GM12878 (cell line): ENCODE data around the gene ABITRAM. TPM values are rescaled to one million over a fixed set of nuclear protein-coding genes. Genes with fewer than 3 reads are reported as not detected.

Source experiments
- ATF2 ChIP-seq: IDR thresholded peaks from 2 replicates; pipeline ENCODE4 v1.6.1; 2012; ENCODE audit warnings: low read length, inconsistent platforms
- ATF7 ChIP-seq: fragments of 450-650 bp; IDR thresholded peaks from 2 replicates; pipeline ENCODE4 v1.6.1; 2016; ENCODE audit warnings: low read depth, mild to moderate bottlenecking
- BMI1 ChIP-seq: fragments of 450-650 bp; IDR thresholded peaks from 2 replicates; pipeline ENCODE4 v1.6.1; 2016; ENCODE audit warnings: mild to moderate bottlenecking, moderate library complexity, borderline replicate concordance
- CREB1 ChIP-seq: IDR thresholded peaks from 2 replicates; pipeline ENCODE4 v1.6.1; 2012; ENCODE audit warnings: low read depth, mild to moderate bottlenecking, inconsistent platforms
- EP300 ChIP-seq, 2 experiments: fragments of 150-350 bp in 1 of 2; IDR thresholded peaks; 2 replicates each; pipeline ENCODE4 v1.6.1; 2011 to 2012; ENCODE audit warnings: low read depth in 2 of 2, low read length in 2 of 2, borderline replicate concordance in 1 of 2, improper control_type of control experiment in 1 of 2, inconsistent platforms in 1 of 2; ENCODE audit not compliant: control insufficient read depth in 1 of 2
- IKZF2 ChIP-seq, 2 experiments: fragments of 450-650 bp; IDR thresholded peaks; 2 replicates each; pipeline ENCODE4 v1.6.1; 2017; ENCODE audit warnings: mild to moderate bottlenecking in 2 of 2, moderate library complexity in 2 of 2
- IRF5 ChIP-seq: fragments of 450-650 bp; IDR thresholded peaks from 2 replicates; pipeline ENCODE4 v1.6.1; 2017; ENCODE audit warnings: borderline replicate concordance
- LARP7 ChIP-seq: fragments of 450-650 bp; IDR thresholded peaks from 2 replicates; pipeline ENCODE4 v1.6.1; 2017; ENCODE audit warnings: mild to moderate bottlenecking
- MTA2 ChIP-seq: fragments of 450-650 bp; IDR thresholded peaks from 2 replicates; pipeline ENCODE4 v1.6.1; 2016; ENCODE audit warnings: low read depth, mild to moderate bottlenecking, moderate library complexity
- NR2F1 ChIP-seq: fragments of 450-650 bp; conservative IDR thresholded peaks from 2 replicates; pipeline ENCODE4 v1.6.1; 2017; ENCODE audit warnings: mild to moderate bottlenecking
- POLR2AphosphoS5 ChIP-seq: IDR thresholded peaks from 2 replicates; pipeline ENCODE4 v1.6.1; 2011; ENCODE audit warnings: mild to moderate bottlenecking, low read length, inconsistent platforms
- RUNX3 ChIP-seq: IDR thresholded peaks from 2 replicates; pipeline ENCODE4 v1.6.1; 2012; ENCODE audit warnings: low read length, inconsistent platforms
- SIN3A ChIP-seq: IDR thresholded peaks from 2 replicates; pipeline ENCODE4 v1.6.1; 2012; ENCODE audit warnings: low read depth, low read length, improper control_type of control experiment
- SKIL ChIP-seq: fragments of 450-650 bp; IDR thresholded peaks from 2 replicates; pipeline ENCODE4 v1.6.1; 2017; ENCODE audit warnings: mild to moderate bottlenecking, low read depth, inconsistent platforms; ENCODE audit not compliant: poor library complexity, severe bottlenecking
- SPI1 ChIP-seq: IDR thresholded peaks from 2 replicates; pipeline ENCODE4 v1.6.1; 2011; ENCODE audit warnings: low read depth, mild to moderate bottlenecking, low read length, moderate library complexity, borderline replicate concordance; ENCODE audit not compliant: insufficient read depth
- SREBF1 ChIP-seq: IDR thresholded peaks from 2 replicates; pipeline ENCODE4 v1.6.1; 2012; ENCODE audit warnings: mild to moderate bottlenecking, low read length
- STAT1 ChIP-seq: fragments of 450-650 bp; conservative IDR thresholded peaks from 2 replicates; pipeline ENCODE4 v1.6.1; 2014; ENCODE audit warnings: antibody characterized with exemption, mild to moderate bottlenecking
- STAT3 ChIP-seq: IDR thresholded peaks from 2 replicates; pipeline ENCODE4 v1.6.1; 2011; ENCODE audit warnings: low read depth, low read length, improper control_type of control experiment
- TBL1XR1 ChIP-seq: IDR thresholded peaks from 2 replicates; pipeline ENCODE4 v1.6.1; 2012; ENCODE audit warnings: low read depth, low read length, improper control_type of control experiment
- TCF7 ChIP-seq: IDR thresholded peaks from 2 replicates; pipeline ENCODE4 v1.6.1; 2014; ENCODE audit warnings: antibody characterized with exemption, borderline replicate concordance
- WRNIP1 ChIP-seq: IDR thresholded peaks from 2 replicates; pipeline ENCODE4 v1.6.1; 2011; ENCODE audit warnings: low read depth, low read length, improper control_type of control experiment, borderline replicate concordance
- ZBTB4 ChIP-seq: fragments of 450-650 bp; formaldehyde crosslinking; IDR thresholded peaks from 2 replicates; pipeline ENCODE4 v1.4.0; 2022; ENCODE audit warnings: mild to moderate bottlenecking, moderate library complexity
- ZSCAN29 ChIP-seq: fragments of 450-650 bp; IDR thresholded peaks from 2 replicates; pipeline ENCODE4 v1.6.1; 2017; ENCODE audit warnings: mild to moderate bottlenecking, moderate library complexity
- polyA plus RNA-seq, 11 experiments: library from polyadenylated mRNA; depleted of rRNA in 4 of 11; unstranded in 6 of 11; stranded (reverse) in 5 of 11; fragments of >200 nt; fragmentation: Nextera tagmentation in 4 of 11; fragmentation: Illumina TruSeq in 1 of 11; extraction: Ambion mirVana in 4 of 11; extraction: Trizol in 1 of 11; gene quantifications; 1 replicate in 1 of 11; 2 replicates in 10 of 11; pipeline versions ENCODE4 v1.2.1 to v1.2.3, GENCODE V29; 2011 to 2016; ENCODE audit warnings: inconsistent platforms in 2 of 11, missing spikeins in 2 of 11, low read depth in 1 of 11
- total RNA-seq, 4 experiments: library from RNA; depleted of rRNA in 3 of 4; stranded (reverse); fragments of >200 nt in 3 of 4; fragmentation: Illumina TruSeq in 1 of 4; extraction: Trizol in 1 of 4; gene quantifications; 2 replicates each; pipeline versions ENCODE4 v1.2.1 to v1.2.3, GENCODE V29; 2013 to 2021

The ABITRAM gene
- total and polyA plus RNA-seq, 10 of the 15 experiments (the other 5 are each of a cell fraction or from before 2014, with no cell fraction given): 5.2 to 18.4 (median 10.6) TPM

- TF ChIP-seq BMI1 (no peak), SIN3A (no peak), STAT1 (no peak), SKIL (peak; percentile 94), IKZF2 (IDR thresholded peaks at IDR 0.05) (peak; percentile 57 to 62; a peak in 3 of 4 replicates), TBL1XR1 (0 out of 2 replicates have a peak, but pooled peaks have one; percentile 34), ATF7 (peak; percentile 63), IRF5 (no peak), SREBF1 (0 out of 2 replicates have a peak, but pooled peaks have one; percentile 29), ATF2 (0 out of 2 replicates have a peak, but pooled peaks have one; percentile 35), WRNIP1 (0 out of 2 replicates have a peak, but pooled peaks have one; percentile 68), TCF7 (0 out of 2 replicates have a peak, but pooled peaks have one; percentile 7), LARP7 (no peak), MTA2 (peak; percentile 66), EP300 (IDR thresholded peaks at IDR 0.05; ENCODE audit: borderline replicate concordance in 1 of 2, control insufficient read depth in 1 of 2, low read depth in 2 of 2, low read length in 2 of 2) (peak in 1 of 2 experiments; percentile 29; a peak in 1 of 4 replicates), POLR2AphosphoS5 (peak; percentile 56; the same call in 1 of the 2 replicates), CREB1 (0 out of 2 replicates have a peak, but pooled peaks have one; percentile 17), ZSCAN29 (no peak), SPI1 (0 out of 2 replicates have a peak, but pooled peaks have one; percentile 3), STAT3 (0 out of 2 replicates have a peak, but pooled peaks have one; percentile 21), RUNX3 (peak; percentile 59), ZBTB4 (CRISPR knock-in tag) (no peak), NR2F1 (0 out of 2 replicates have a peak, but pooled peaks have one; percentile 38)
Observed at GRCh38 chr9:108885643-108886348, 48.4 kb upstream of the ABITRAM start (continued).
